Suppressor macrophage treated with lipopolysaccharide for 4 hours (primary cell): ENCODE measurements around the gene LRP8.

ENCODE experiments used
- DNase-seq: peaks from one replicate; pipeline ENCODE4 v3.0.0-alpha.2; 2020

Gene LRP8

GRCh38 chr1:53280496-53280895 lies 47.4 kb downstream of the LRP8 start:
- DNase-seq: no peak

GRCh38 chr1:53279296-53280200 lies 48.3 kb downstream of the LRP8 start:
- DNase-seq: no peak

GRCh38 chr1:53278298-53278725 lies 49.6 kb downstream of the LRP8 start:
- peak; percentile 61 for DNase-seq

DNA sequence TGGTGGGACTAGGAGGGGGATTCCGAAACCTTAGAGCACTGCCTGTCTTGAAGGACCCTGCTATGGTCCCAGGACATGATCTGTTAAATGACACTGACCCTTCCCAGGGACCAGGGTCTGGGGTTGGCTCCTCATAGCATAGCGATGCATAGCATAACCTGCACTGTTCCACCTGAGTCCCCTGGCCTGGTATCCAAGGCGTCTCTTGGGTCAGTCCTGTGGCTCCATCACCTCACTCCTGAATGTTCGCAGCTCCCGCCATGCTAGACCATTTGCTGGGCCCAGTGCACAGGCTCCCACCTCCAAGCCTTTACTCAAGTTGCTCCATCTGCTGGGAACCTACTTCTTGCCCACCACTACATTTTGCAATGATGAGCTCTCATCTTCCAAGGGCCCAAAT lies 50.5 kb downstream of the LRP8 start:
- no peak for DNase-seq

DNA sequence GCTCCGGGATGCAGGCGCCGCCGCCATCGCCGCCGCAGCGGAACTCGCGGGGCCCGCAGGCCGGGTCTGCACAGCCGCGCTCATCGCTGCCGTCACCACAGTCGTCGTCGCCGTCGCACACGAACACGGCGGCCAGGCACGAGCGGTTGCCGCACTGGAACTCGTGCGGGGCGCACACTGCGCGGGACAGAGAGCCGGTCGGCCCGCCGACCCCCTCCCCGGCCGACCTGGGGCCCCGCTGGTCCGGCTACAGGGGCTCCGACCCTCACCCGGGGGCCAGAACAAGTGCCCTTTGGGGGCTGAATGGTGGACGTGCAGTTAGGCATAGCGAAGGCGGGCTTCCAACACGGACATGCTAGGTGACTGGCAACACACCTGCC lies 51.0 kb downstream of the LRP8 start:
- DNase-seq: no peak

DNA sequence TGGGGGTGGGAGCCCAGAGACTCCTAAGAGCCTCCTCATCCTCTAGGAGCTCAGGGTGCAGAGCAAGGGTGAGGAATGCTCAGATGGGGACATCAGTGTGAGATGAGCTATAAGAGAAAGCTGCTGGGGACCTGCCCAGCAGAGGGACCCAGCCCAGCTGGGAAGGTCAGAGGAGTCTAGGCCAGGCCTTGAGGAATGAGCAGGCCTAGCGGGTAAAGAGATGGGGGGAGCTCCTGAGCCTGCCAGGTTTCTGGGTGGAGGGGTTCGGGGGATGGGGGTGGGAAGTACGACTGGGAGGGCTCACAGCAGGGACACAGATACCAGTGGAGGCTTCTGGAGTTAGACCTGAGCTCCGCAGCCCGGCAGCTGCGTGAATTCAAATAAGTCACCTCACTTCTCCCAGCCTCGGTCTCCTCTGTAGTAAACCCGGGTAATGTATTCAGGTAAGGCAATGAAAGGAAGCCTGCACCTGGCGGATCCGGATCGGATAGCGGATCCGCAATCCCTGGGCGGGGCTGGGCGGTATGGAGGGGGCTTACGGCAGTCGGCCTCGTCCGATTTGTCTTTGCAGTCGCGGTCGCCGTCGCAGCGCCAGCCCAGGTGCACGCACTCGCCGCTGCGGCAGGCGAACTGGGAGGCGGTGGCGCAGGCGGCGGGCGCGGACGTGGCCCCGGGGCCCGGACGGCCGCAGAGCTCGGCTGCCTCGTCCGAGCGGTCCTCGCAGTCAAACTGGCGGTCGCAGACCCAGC lies 51.5 kb downstream of the LRP8 start:
- DNase-seq: no peak

GRCh38 chr1:53275566-53275965 lies 52.3 kb downstream of the LRP8 start:
- DNase-seq: no peak

GRCh38 chr1:53274541-53275185 lies 53.2 kb downstream of the LRP8 start:
- DNase-seq: no peak

GRCh38 chr1:53274026-53274425 lies 53.8 kb downstream of the LRP8 start:
- no peak for DNase-seq

DNA sequence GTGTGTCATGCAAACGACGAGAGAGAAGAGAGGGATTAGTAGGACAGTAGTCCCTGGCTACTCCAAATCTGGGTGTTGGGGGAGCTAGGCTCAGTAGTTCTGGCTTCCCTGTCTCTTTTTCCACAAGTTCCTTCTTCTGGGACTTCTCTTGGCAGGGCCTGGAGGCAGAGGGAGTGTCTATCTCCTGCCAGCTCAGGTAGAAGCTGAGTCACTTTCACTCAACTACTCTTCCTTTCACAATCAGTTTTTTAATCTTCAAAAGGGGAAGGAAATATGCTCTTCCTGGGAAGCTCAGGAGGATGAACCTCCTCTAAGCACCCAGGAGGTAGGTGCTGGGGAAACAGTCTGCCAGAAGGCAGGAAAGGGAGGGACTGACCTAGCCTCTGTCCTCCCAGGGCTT lies 54.3 kb downstream of the LRP8 start:
- no peak for DNase-seq

- no peak for DNase-seq
These were observed 55.5 kb downstream of the LRP8 start for GRCh38 chr1:53272349-53272748.

- DNase-seq: no peak
These were observed 56.3 kb downstream of the LRP8 start for GRCh38 chr1:53271446-53272090.

GRCh38 chr1:53270873-53271272 lies 57.0 kb downstream of the LRP8 start:
- DNase-seq: no peak

GRCh38 chr1:53270107-53270506 lies 57.8 kb downstream of the LRP8 start:
- DNase-seq: no peak

GRCh38 chr1:53267761-53268160 lies 60.1 kb downstream of the LRP8 start:
- DNase-seq: no peak

- DNase-seq: no peak
These were observed 61.8 kb downstream of the LRP8 start for GRCh38 chr1:53266038-53266437.

DNA sequence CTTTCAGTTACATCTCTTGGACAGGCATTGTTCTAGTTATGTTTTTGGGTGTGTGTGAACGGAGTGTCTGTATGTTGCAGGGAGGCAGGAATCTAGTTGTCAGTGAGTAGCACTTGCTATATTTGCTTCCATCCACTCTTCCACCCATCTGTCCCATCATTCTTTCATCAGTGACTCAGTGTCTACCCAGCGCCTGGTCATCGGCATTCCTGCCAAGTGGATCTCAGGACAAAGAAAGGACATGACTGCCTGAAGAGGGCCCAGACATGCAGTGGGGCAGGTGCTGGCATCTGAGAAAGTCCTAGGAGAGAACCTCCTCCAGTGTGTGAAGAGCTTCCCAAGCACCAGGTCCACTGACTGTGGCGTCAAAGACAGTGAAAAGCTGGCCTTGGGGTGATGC lies 62.3 kb downstream of the LRP8 start:
- no peak for DNase-seq

GRCh38 chr1:53264048-53264447 lies 63.8 kb downstream of the LRP8 start:
- DNase-seq: no peak

DNA sequence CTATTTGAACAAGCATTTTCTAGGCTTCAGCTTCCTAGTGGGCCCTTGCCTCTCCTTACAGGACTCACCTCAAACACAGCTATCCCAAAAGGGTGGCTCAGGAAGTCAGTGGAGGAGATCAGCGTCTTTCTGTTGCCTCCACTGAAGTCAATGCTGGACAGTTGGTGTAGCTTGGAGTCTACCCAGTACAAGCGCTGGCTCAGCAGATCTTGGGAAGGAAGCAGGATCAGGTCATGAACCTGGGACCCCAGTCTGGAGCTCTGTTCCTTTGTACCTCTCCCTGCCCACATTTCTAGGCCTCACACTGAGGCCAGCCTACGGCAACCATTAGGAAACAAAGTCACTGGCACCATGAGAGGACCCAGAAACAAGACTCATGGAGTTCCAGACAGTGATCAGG lies 65.9 kb downstream of the LRP8 start:
- DNase-seq: no peak

- DNase-seq: no peak
These were observed 67.1 kb downstream of the LRP8 start for GRCh38 chr1:53260631-53261247.

DNA sequence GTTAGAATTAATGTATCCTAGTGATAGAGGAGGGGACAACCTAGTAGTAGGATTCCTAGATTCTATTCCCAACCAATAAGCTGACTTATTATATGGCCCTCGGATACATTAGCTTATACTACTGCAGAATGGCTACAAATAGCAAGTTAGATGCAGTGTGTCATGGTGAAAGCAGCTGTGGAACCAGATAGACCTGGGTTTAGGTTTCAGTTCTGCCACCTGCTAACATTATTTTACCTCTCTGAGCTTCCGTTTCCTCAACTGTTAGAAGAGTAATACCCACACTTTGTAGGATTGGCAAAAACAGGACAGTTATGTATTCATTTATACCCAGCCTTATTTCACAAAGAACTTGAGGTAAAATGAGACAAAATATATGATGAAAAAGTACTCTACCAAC lies 67.9 kb downstream of the LRP8 start:
- DNase-seq: no peak

GRCh38 chr1:53258216-53258615 lies 69.7 kb downstream of the LRP8 start:
- no peak for DNase-seq
